Activated CD4-positive, CD25-positive, alpha-beta regulatory T cell treated with anti-CD3 and anti-CD28 coated beads, Interleukin-2, amount 50 U/mL, for 16 hours (primary cell): ENCODE measurements around the gene OR8B4.
"Not testable (repeated sequence)": the region's sequence is repeated elsewhere in the genome, so short reads cannot be mapped to it uniquely, and the experiment has no call there.

Experiments
- DNase-seq: peaks from one replicate; pipeline ENCODE4 v3.0.0-alpha.2; 2020; ENCODE audit warnings: low read depth, low spot score

The OR8B4 gene

DNA sequence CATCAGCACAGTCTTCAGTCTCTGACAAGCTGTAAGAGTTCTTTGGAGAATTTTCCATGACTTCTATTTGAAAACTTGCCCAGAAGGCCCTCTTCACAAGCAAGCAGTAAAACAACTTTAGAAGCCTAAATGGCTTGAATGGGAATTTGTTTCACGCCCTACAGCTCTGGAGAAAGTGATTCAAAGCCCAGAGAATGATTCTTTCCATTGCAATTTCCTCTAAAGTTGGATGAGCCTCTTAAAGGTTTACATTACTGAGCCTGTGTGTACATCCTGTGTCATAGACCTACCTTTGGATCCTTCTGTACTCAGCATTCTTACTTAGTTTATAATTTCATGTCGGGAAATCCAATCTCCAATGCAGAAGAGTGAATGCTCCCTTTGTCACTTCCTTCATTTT lies 19.1 kb downstream of the OR8B4 start:
- no peak for DNase-seq

GRCh38 chr11:124403186-124403585 lies 21.5 kb downstream of the OR8B4 start:
- not testable (repeated sequence) for DNase-seq

GRCh38 chr11:124402326-124402922 lies 22.2 kb downstream of the OR8B4 start:
- DNase-seq, result peak; percentile 1

DNA sequence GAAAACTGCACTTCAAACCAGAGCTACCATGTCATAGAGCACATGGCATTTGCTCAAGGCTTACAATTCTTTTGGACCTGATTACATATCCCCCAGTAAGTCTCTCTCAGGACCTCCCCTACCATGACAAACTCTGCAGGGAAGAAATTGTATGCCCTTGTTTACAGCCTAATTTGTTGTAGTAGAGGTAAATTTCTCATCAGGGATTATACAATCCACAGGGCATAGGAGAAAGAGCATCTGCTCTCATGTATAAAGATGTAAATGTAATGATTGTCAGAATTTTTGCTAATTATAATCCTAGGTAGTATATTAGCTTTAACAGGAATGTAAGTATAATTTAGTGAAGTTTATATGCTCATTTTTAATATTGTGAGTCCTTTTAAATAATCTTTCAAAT lies 25.7 kb downstream of the OR8B4 start, which contains the start of gene OR8B3:
TSS of gene OR8B3 (minus strand) at position 101 of the 400 bp plus-strand sequence. CDS start 1,673 bp downstream, outside the sequence.
- DNase-seq, result no peak

- DNase-seq, result not testable (repeated sequence)
Measured at GRCh38 chr11:124396847-124397246, 27.8 kb downstream of the OR8B4 start.

DNA sequence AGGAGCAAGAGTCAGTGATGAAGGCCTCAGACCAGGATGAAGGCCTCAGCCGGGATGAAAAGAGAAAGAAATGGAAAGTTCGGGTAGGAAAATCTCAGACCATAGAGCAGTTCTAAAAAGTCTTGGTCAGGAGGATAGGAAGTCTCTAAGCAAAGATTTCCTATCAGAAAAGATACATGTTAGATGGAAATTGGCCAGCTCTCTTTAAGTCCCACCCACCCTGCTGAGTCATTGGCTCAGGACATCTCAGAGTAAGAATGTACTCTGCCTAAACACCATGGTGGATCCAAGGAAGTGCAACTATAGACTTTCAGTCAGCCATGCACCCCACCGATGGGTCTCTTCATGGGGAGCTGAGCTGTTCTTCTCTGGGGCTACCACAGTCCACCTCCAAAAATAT lies 30.3 kb downstream of the OR8B4 start:
- DNase-seq, result no peak

DNA sequence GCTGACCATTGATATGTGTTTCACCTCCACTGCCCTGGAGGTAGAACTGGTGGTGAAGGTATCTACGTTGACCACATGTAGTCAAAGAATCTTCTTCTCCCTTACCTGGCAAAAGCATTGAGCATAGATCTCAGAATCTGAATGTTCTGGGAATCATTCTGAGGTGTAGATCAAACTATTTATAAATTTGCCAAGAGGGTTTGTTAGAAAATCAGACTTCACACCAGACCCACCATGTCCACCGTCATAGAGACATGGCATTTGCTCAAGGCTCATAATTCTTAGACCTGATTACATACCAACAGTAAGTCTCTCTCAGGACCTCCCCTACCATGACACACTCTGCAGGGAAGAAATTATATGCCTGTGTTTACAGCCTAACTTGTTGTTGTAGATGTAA lies 40.3 kb downstream of the OR8B4 start, which contains the start of gene OR8B2:
TSS of gene OR8B2 (minus strand) at position 101 of the 400 bp plus-strand sequence. CDS start 1,156 bp downstream, outside the sequence.
- DNase-seq, result no peak

GRCh38 chr11:124382857-124383256 lies 41.8 kb downstream of the OR8B4 start:
- not testable (repeated sequence) for DNase-seq

GRCh38 chr11:124380585-124380984 lies 44.1 kb downstream of the OR8B4 start:
- no peak for DNase-seq

DNA sequence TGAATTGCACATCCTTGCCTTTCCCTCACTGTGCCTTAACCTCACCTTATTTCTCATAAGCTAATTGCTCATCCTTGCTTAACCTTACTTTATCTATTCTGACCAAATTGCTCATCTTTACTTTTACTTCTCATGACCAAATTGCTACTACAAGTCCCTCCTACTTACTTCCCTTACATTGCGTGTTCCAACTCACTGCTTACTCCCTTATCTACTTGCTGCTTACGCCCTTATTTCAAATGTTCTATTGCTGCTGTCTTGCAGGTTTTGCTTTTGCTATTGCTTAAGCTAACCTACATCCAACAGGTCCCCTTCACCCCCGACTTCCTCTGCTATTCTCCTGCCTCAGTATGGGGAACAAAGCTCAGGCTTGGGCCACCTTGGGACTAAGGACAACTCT lies 48.4 kb downstream of the OR8B4 start:
- DNase-seq, result no peak
